ENCODE measurements around the gene TBC1D4. TPM values are rescaled to one million over a fixed set of nuclear protein-coding genes. Genes with fewer than 3 reads are reported as not detected.

TBC1D4 gene
- total and polyA plus RNA-seq, 7 donors: 5.4 to 15.0 (median 7.8) TPM

- Histone ChIP-seq H3K27ac (no peak overlapping the region), H3K27me3 (no peaks in the 10 kb centered on the region), H3K9me3 (no peaks in the 10 kb centered on the region), H3K36me3 (no peaks in the 10 kb centered on the region), H3K4me3 (no peak overlapping the region), H3K4me1 (peaks cover 0 to 23% (median 13%) of the 10 kb centered on the region in 4 donors)
- TF ChIP-seq EP300 (IDR thresholded peaks at IDR 0.05) (no peak), POLR2AphosphoS5 (IDR thresholded peaks at IDR 0.05) (no peak), CTCF (IDR thresholded peaks at IDR 0.05) (no peak), POLR2A (IDR thresholded peaks at IDR 0.05) (no peak)
- intact Hi-C loops (cut with DNase I): no loop called here
- 85 to 90% methylated on average over 1 of the region's 1 CpG for WGBS, 2 donors
- DNase-seq: no peak
Observed at GRCh38 chr13:75370774-75371173, 111.2 kb downstream of the TBC1D4 start.

- no peaks in the 10 kb centered on the region for H3K9me3 ChIP-seq
- H3K4me1 ChIP-seq: peaks cover 0 to 28% (median 13%) of the 10 kb centered on the region in 4 donors
- no peaks in the 10 kb centered on the region for H3K27me3 ChIP-seq
- no peak overlapping the region for H3K27ac ChIP-seq
- 95 to 97% methylated on average over 3 of the region's 3 CpGs for WGBS, 2 donors
- H3K36me3 ChIP-seq: no peaks in the 10 kb centered on the region
- intact Hi-C loops (cut with DNase I): no loop called here
- no peak overlapping the region for H3K4me3 ChIP-seq
- no peak for DNase-seq
- TF ChIP-seq POLR2A (IDR thresholded peaks at IDR 0.05) (no peak), POLR2AphosphoS5 (IDR thresholded peaks at IDR 0.05) (no peak), CTCF (IDR thresholded peaks at IDR 0.05) (no peak)
Observed at GRCh38 chr13:75369981-75370380, 112.0 kb downstream of the TBC1D4 start.

GRCh38 chr13:75368167-75368566, 113.8 kb downstream of the TBC1D4 start:
- intact Hi-C loops (cut with DNase I): no loop called here
- WGBS, 2 donors: 9 to 10% methylated on average over 3 of the region's 3 CpGs
- H3K27me3 ChIP-seq: no peaks in the 10 kb centered on the region
- peak overlapping the region in 3 of 4 donors; percentile 3 to 72 (median 54) for H3K27ac ChIP-seq
- H3K4me1 ChIP-seq: peaks cover 0 to 27% (median 13%) of the 10 kb centered on the region in 4 donors
- H3K36me3 ChIP-seq: no peaks in the 10 kb centered on the region
- H3K4me3 ChIP-seq: no peak overlapping the region
- no peaks in the 10 kb centered on the region for H3K9me3 ChIP-seq
- no peak for TF ChIP-seq POLR2AphosphoS5 (IDR thresholded peaks at IDR 0.05)
- TF ChIP-seq POLR2A (IDR thresholded peaks at IDR 0.05): no peak
- no peak for TF ChIP-seq CTCF (IDR thresholded peaks at IDR 0.05)
- TF ChIP-seq EP300 (IDR thresholded peaks at IDR 0.05): no peak
- no peak for DNase-seq

- no peak for DNase-seq
- H3K36me3 ChIP-seq: no peaks in the 10 kb centered on the region
- no peaks in the 10 kb centered on the region for H3K27me3 ChIP-seq
- intact Hi-C loops (cut with DNase I): no loop called here
- H3K4me1 ChIP-seq: peaks cover 0 to 21% (median 13%) of the 10 kb centered on the region in 4 donors
- WGBS, 2 donors: 31 to 60% methylated on average over 3 of the region's 3 CpGs
- no peak overlapping the region for H3K27ac ChIP-seq
- H3K9me3 ChIP-seq: no peaks in the 10 kb centered on the region
- TF ChIP-seq POLR2AphosphoS5 (IDR thresholded peaks at IDR 0.05) (no peak), CTCF (IDR thresholded peaks at IDR 0.05) (no peak), EP300 (IDR thresholded peaks at IDR 0.05) (no peak), POLR2A (IDR thresholded peaks at IDR 0.05) (no peak)
- no peak overlapping the region for H3K4me3 ChIP-seq
Observed at GRCh38 chr13:75366380-75367280, 115.3 kb downstream of the TBC1D4 start.
